IMR-90 (cell line): ENCODE measurements around the gene SPTLC3. TPM values are rescaled to one million over a fixed set of nuclear protein-coding genes. Genes with fewer than 3 reads are reported as not detected.

Experiments used
- ATAC-seq: fragments of 200-7000 bp; cut with Tn5 transposase; 2 replicates; pipeline ENCODE4 v1.9.1; 2020; ENCODE audit warnings: low read depth, mild to moderate bottlenecking, moderate library complexity
- BruUV-seq: library from RNA; stranded (reverse); fragments of 400-500 nt; replicated peaks from 2 replicates; lab custom pipeline; 2021; lab: Mats Ljungman, UMichigan
- CTCF ChIA-PET: fragments of 300-600 bp; formaldehyde crosslinking; extraction: SDS; loops from one replicate; lab custom pipeline; 2021; ENCODE audit warnings: antibody characterized with exemption; lab: Yijun Ruan, JAX
- POLR2A ChIA-PET: fragments of 300-600 bp; sonication (Branson Sonifier 250); formaldehyde crosslinking; loops from one replicate; lab custom pipeline; 2022; ENCODE audit warnings: antibody characterized with exemption; ENCODE audit not compliant: unreplicated experiment; lab: Charles Lee
- DNase-seq: peaks from one replicate; pipeline ENCODE4 v3.0.0; 2013
- H2AFZ ChIP-seq: replicated peaks from 2 replicates; pipeline ENCODE3; 2013; ENCODE audit warnings: low read length, mild to moderate bottlenecking; ENCODE audit not compliant: poor library complexity
- H2AK5ac ChIP-seq: 2 replicates; pipeline ENCODE4 v1.6.1; 2013; ENCODE audit warnings: low read depth, low read length, inconsistent platforms
- H2AK9ac ChIP-seq: replicated peaks from 2 replicates; pipeline ENCODE3; 2013; ENCODE audit warnings: mild to moderate bottlenecking, low read depth, low read length, moderate library complexity; ENCODE audit not compliant: poor library complexity
- H2BK120ac ChIP-seq: 2 replicates; pipeline ENCODE4 v1.6.1; 2013; ENCODE audit warnings: low read depth, low read length, inconsistent platforms
- H2BK15ac ChIP-seq: 3 replicates; pipeline ENCODE4 v1.6.1; 2013; ENCODE audit warnings: low read depth, low read length, inconsistent platforms
- H2BK20ac ChIP-seq: 2 replicates; pipeline ENCODE4 v1.6.1; 2013; ENCODE audit warnings: low read depth, mild to moderate bottlenecking, inconsistent platforms, low read length, moderate library complexity
- H2BK5ac ChIP-seq: 2 replicates; pipeline ENCODE4 v1.6.1; 2013; ENCODE audit warnings: mild to moderate bottlenecking, low read depth, low read length, inconsistent platforms; ENCODE audit not compliant: poor library complexity, severe bottlenecking
- H3K14ac ChIP-seq: replicated peaks from 2 replicates; pipeline ENCODE4 v1.6.1; 2013; ENCODE audit warnings: low read depth, low read length, inconsistent platforms
- H3K18ac ChIP-seq: 2 replicates; pipeline ENCODE4 v1.6.1; 2013; ENCODE audit warnings: low read depth, low read length, control low read depth
- H3K23ac ChIP-seq: 2 replicates; pipeline ENCODE4 v1.6.1; 2013; ENCODE audit warnings: low read depth, low read length, inconsistent platforms
- H3K27ac ChIP-seq: 2 replicates; pipeline ENCODE4 v1.5.1; 2013; ENCODE audit warnings: mild to moderate bottlenecking, control low read depth, low read length; ENCODE audit not compliant: insufficient read depth
- H3K27me3 ChIP-seq: 2 replicates; pipeline ENCODE4 v1.6.1; 2013; ENCODE audit warnings: low read length; ENCODE audit not compliant: control insufficient read depth, insufficient read depth
- H3K36me3 ChIP-seq: 2 replicates; pipeline ENCODE4 v1.6.1; 2013; ENCODE audit warnings: low read length, mixed read lengths; ENCODE audit not compliant: control insufficient read depth, insufficient read depth
- H3K4ac ChIP-seq: 2 replicates; pipeline ENCODE4 v1.6.1; 2013; ENCODE audit warnings: low read depth, low read length, inconsistent platforms
- H3K4me1 ChIP-seq: 2 replicates; pipeline ENCODE4 v1.6.1; 2013; ENCODE audit warnings: low read length, mixed read lengths; ENCODE audit not compliant: control insufficient read depth, insufficient read depth
- H3K4me2 ChIP-seq: 2 replicates; pipeline ENCODE4 v1.6.1; 2013; ENCODE audit warnings: low read depth, mild to moderate bottlenecking, control low read depth, low read length, moderate library complexity
- H3K4me3 ChIP-seq: 2 replicates; pipeline ENCODE4 v1.5.1; 2013; ENCODE audit warnings: low read depth, mild to moderate bottlenecking, control low read depth, low read length, moderate library complexity; ENCODE audit not compliant: insufficient read depth
- H3K56ac ChIP-seq: 2 replicates; pipeline ENCODE4 v1.6.1; 2013; ENCODE audit warnings: low read length, inconsistent platforms; ENCODE audit not compliant: insufficient read depth; ENCODE audit errors: extremely low read depth
- H3K79me1 ChIP-seq, 2 experiments: 2 replicates each; pipeline ENCODE4 v1.6.1; 2013; ENCODE audit warnings: low read length in 2 of 2, inconsistent platforms in 1 of 2, low read depth in 1 of 2
- H3K9ac ChIP-seq: 2 replicates; pipeline ENCODE4 v1.6.1; 2013; ENCODE audit warnings: low read depth, low read length, control low read depth
- H3K9me1 ChIP-seq: 2 replicates; pipeline ENCODE4 v1.6.1; 2013; ENCODE audit warnings: low read length, inconsistent platforms; ENCODE audit not compliant: insufficient read depth
- H3K9me3 ChIP-seq: 2 replicates; pipeline ENCODE4 v1.6.1; 2013; ENCODE audit warnings: low read length; ENCODE audit not compliant: control insufficient read depth, insufficient read depth
- H4K20me1 ChIP-seq: 2 replicates; pipeline ENCODE4 v1.6.1; 2013; ENCODE audit warnings: low read length, inconsistent platforms; ENCODE audit not compliant: insufficient read depth
- H4K5ac ChIP-seq: 2 replicates; pipeline ENCODE4 v1.6.1; 2013; ENCODE audit warnings: mild to moderate bottlenecking, low read depth, low read length, control low read depth
- H4K8ac ChIP-seq, 2 experiments: 2 replicates each; pipeline ENCODE4 v1.6.1; 2013; ENCODE audit warnings: low read depth in 2 of 2, low read length in 2 of 2, control low read depth in 1 of 2, inconsistent platforms in 1 of 2
- H4K91ac ChIP-seq: 2 replicates; pipeline ENCODE4 v1.6.1; 2013; ENCODE audit warnings: low read depth, low read length, inconsistent platforms; ENCODE audit not compliant: insufficient read depth
- BHLHE40 ChIP-seq: fragments of 150-350 bp; IDR thresholded peaks from 2 replicates; pipeline ENCODE4 v1.6.1; 2016; ENCODE audit warnings: mild to moderate bottlenecking, low read depth, low read length
- CEBPB ChIP-seq: IDR thresholded peaks from 2 replicates; pipeline ENCODE4 v1.6.1; 2012; ENCODE audit warnings: low read depth, low read length, improper control_type of control experiment
- MAZ ChIP-seq: IDR thresholded peaks from 2 replicates; pipeline ENCODE4 v1.6.1; 2012; ENCODE audit warnings: low read depth, mild to moderate bottlenecking, low read length, improper control_type of control experiment, moderate library complexity, borderline replicate concordance
- NFE2L2 ChIP-seq: fragments of 150-350 bp; IDR thresholded peaks from 2 replicates; pipeline ENCODE4 v1.6.1; 2016; ENCODE audit warnings: low read depth, mild to moderate bottlenecking, low read length
- POLR2A ChIP-seq: IDR thresholded peaks from 2 replicates; pipeline ENCODE4 v1.6.1; 2012; ENCODE audit warnings: mild to moderate bottlenecking, low read depth, low read length
- RCOR1 ChIP-seq: IDR thresholded peaks from 2 replicates; pipeline ENCODE4 v1.6.1; 2012; ENCODE audit warnings: mild to moderate bottlenecking, low read length, improper control_type of control experiment; ENCODE audit not compliant: insufficient replicate concordance
- WGBS, 2 experiments: methylation state at CpG; one replicate each; pipeline versions ENCODE4 v1.1.5 to v1.1.7; 2013; ENCODE audit warnings: missing lambda C conversion rate in 2 of 2; ENCODE audit not compliant: insufficient read length in 1 of 2; ENCODE audit errors: extremely low coverage in 2 of 2; 5-methylcytosine and 5-hydroxymethylcytosine counted together
- dilution Hi-C: fragments of 300-500 bp; cut with HindIII; formaldehyde crosslinking; loops from one replicate; pipeline ENCODE4 v1.14.3; 2018; ENCODE audit warnings: low sequenced_read_pairs; ENCODE audit not compliant: unreplicated experiment
- in situ Hi-C: fragments of 300-500 bp; cut with MboI; formaldehyde crosslinking; loops from 3 replicates; pipeline ENCODE4 v1.14.3; 2019; ENCODE audit warnings: low sequenced_read_pairs, inconsistent platforms, mixed read lengths
- intact Hi-C: fragments of 100-400 bp; cut with micrococcal nuclease; formaldehyde crosslinking; loops from 2 replicates; pipeline ENCODE4 v1.10.0; 2022
- polyA plus RNA-seq, 3 experiments: library from polyadenylated mRNA; depleted of rRNA; stranded (reverse); fragments of >200 nt; gene quantifications; 2 replicates each; pipeline ENCODE4 v1.2.3, GENCODE V29; 2012; ENCODE audit warnings: low replicate concordance in 1 of 3
- total RNA-seq: library from RNA; depleted of rRNA; stranded (reverse); fragments of >200 nt; gene quantifications from 2 replicates; pipeline ENCODE4 v1.2.3, GENCODE V29; 2012
- TF ChIP-seq, protein P1 (sequence below): conservative IDR thresholded peaks from 2 replicates; pipeline ENCODE4 v1.5.1; 2012; ENCODE audit warnings: mild to moderate bottlenecking, low read depth, low read length, improper control_type of control experiment

Gene SPTLC3
- total and polyA plus RNA-seq, 2 of the 4 experiments (the other 2 are of a cell fraction) = 0.44 to 1.6 TPM

GRCh38 chr20:13125486-13125885 is 116.7 kb downstream of the SPTLC3 start:
- no peaks in the 10 kb centered on the region for H3K79me1 ChIP-seq
- H4K8ac ChIP-seq = no peak overlapping the region
- TF ChIP-seq, protein P1, sequence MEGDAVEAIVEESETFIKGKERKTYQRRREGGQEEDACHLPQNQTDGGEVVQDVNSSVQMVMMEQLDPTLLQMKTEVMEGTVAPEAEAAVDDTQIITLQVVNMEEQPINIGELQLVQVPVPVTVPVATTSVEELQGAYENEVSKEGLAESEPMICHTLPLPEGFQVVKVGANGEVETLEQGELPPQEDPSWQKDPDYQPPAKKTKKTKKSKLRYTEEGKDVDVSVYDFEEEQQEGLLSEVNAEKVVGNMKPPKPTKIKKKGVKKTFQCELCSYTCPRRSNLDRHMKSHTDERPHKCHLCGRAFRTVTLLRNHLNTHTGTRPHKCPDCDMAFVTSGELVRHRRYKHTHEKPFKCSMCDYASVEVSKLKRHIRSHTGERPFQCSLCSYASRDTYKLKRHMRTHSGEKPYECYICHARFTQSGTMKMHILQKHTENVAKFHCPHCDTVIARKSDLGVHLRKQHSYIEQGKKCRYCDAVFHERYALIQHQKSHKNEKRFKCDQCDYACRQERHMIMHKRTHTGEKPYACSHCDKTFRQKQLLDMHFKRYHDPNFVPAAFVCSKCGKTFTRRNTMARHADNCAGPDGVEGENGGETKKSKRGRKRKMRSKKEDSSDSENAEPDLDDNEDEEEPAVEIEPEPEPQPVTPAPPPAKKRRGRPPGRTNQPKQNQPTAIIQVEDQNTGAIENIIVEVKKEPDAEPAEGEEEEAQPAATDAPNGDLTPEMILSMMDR = no peak
- TF ChIP-seq NFE2L2 = no peak
- TF ChIP-seq MAZ = no peak
- TF ChIP-seq BHLHE40 = no peak
- TF ChIP-seq RCOR1 = no peak
- TF ChIP-seq CEBPB = no peak
- TF ChIP-seq POLR2A = no peak
- no TSS peak for BruUV-seq
- H3K27me3 ChIP-seq = no peaks in the 10 kb centered on the region; the same call in none of the 2 replicates
- peaks cover 2% of the 10 kb centered on the region; the same call in 1 of the 2 replicates for H3K4me1 ChIP-seq
- no peak overlapping the region for H2AK5ac ChIP-seq
- no peak overlapping the region for H3K9ac ChIP-seq
- no peak overlapping the region for H2AK9ac ChIP-seq
- H2AFZ ChIP-seq = no peak overlapping the region
- no CpG with 5 or more reads among the region's 2 CpGs for WGBS, 2 experiments
- no peak overlapping the region for H2BK20ac ChIP-seq
- no peaks in the 10 kb centered on the region for H4K20me1 ChIP-seq
- H3K14ac ChIP-seq = no peak overlapping the region
- POLR2A ChIA-PET = no interaction called here
- no peaks in the 10 kb centered on the region for H3K36me3 ChIP-seq
- H3K4me3 ChIP-seq = no peak overlapping the region
- no peak overlapping the region for H4K5ac ChIP-seq
- H3K56ac ChIP-seq = no peak overlapping the region
- no peak overlapping the region for H2BK15ac ChIP-seq
- CTCF ChIA-PET = no interaction called here
- no peaks in the 10 kb centered on the region for H3K9me1 ChIP-seq
- ATAC-seq (no peak), DNase-seq (no peak)
- dilution Hi-C loops = no loop called here
- H3K27ac ChIP-seq = no peak overlapping the region
- intact Hi-C loops = no loop called here
- H4K91ac ChIP-seq = no peak overlapping the region
- H3K23ac ChIP-seq = no peak overlapping the region
- H2BK120ac ChIP-seq = no peak overlapping the region
- no peak overlapping the region for H2BK5ac ChIP-seq
- H3K18ac ChIP-seq = no peak overlapping the region
- no peak overlapping the region for H3K4ac ChIP-seq
- no peak overlapping the region for H3K4me2 ChIP-seq
- no peaks in the 10 kb centered on the region for H3K9me3 ChIP-seq
- in situ Hi-C loops = no loop called here
